HL-60 (cell line): ENCODE measurements around the gene CFAP61.

ENCODE experiments used
- CTCF ChIP-seq: IDR thresholded peaks from one replicate; pipeline ENCODE4 v1.5.1; 2011; ENCODE audit warnings: low read length, control low read depth, inconsistent platforms; ENCODE audit not compliant: insufficient read depth
- POLR2AphosphoS5 ChIP-seq: IDR thresholded peaks from 2 replicates; pipeline ENCODE4 v1.6.1; 2012; ENCODE audit warnings: low read depth

GRCh38 chr20:20286061-20286460 is 233.7 kb downstream of the CFAP61 start:
- TF ChIP-seq CTCF (no peak), POLR2AphosphoS5 (no peak)
